HPDE6-E6E7 (cell line): ENCODE results near the gene UBAC2.

ENCODE experiments used
- DNase-seq: peaks from one replicate; pipeline ENCODE4 v3.0.0; 2011; ENCODE audit warnings: missing footprints; ENCODE audit errors: extremely low spot score

The UBAC2 gene, protein sequence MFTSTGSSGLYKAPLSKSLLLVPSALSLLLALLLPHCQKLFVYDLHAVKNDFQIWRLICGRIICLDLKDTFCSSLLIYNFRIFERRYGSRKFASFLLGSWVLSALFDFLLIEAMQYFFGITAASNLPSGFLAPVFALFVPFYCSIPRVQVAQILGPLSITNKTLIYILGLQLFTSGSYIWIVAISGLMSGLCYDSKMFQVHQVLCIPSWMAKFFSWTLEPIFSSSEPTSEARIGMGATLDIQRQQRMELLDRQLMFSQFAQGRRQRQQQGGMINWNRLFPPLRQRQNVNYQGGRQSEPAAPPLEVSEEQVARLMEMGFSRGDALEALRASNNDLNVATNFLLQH

DNA sequence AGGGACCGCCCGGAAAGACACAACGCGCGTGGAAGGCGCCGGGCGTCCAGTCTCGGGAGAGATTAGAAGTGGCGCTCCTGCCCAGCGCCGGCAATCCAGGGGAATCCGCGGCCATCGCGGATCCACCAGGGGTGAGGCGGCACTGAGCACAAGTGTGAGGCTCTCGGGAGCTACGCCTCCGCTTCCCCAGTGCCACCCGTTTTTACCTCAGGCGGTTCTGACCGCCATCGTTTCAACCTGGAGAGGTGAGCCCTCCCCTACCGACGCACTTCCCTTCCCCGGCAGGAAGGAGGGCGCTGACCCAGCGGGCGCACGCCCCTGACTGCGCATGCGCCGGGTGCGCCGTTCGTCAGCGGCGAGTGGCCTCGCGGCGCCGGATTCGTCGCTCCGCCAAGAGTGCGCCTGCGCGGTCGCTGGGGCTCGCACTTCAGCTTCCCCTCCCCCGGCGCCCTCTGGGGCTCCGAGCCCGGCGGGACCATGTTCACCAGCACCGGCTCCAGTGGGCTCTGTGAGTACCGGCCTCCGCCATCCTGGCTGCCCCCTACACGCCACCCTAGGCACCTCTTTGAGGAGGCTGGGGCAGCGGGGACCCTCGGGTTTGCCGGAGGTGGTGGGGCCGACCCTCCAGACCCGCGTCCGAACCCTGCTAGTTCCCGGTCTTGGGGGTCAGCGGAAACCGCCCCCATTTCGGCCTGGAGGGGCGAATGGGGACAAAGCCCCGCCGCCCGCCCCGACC, at the start of gene UBAC2:
Gene UBAC2 (plus strand): TSS at position 423 of the 736 bp plus-strand sequence. CDS start 55 bp downstream, at position 478.
- DNase-seq = peak; percentile 95

GRCh38 chr13:99151516-99151915, 49.1 kb upstream of the UBAC2 start:
- DNase-seq = peak; percentile 75

DNA sequence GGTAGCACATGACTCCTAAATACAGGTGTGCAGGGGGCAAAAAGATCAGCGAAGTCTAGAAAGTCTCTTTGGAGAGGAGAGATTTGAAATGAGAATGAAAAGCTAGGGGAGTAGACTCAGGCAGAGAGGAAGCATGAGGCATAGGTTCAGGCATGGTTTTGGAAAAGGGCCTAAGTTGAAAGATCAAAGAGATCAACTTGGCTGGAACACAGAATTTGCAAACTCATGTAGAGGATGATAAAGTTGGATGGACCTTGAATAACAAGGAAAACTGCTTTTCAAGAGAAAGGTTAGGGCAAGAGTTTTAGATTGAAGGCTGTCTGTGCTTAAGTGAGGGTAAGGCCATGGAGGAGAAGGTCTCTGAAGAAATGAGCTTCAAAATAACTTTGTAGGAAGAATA, 47.4 kb upstream of the UBAC2 start:
- DNase-seq = no peak

- no peak for DNase-seq
Observed at GRCh38 chr13:99154064-99154463, 46.6 kb upstream of the UBAC2 start.

- DNase-seq = no peak
Observed at GRCh38 chr13:99155821-99156220, 44.8 kb upstream of the UBAC2 start.

DNA sequence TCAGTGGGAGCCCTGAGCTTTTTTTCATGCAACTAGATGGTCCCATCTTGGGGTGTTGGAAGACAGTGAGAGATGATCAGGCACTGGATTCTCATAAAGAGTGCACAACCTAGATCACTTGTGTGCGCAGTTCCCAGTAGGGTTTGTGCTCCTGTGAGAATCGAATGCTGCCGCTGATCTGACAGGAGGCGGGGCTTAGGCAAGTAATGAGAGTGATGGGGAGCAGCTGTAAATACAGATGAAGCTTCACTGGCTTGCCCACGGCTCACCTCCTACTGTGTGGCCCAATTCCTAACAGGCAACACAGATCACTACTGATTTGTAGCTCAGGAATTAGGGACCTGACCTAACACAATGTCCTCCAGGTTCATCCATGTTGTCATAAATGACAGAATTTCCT, 43.6 kb upstream of the UBAC2 start:
- DNase-seq = no peak

GRCh38 chr13:99158846-99159245, 41.8 kb upstream of the UBAC2 start:
- no peak for DNase-seq

GRCh38 chr13:99159331-99160061, 41.2 kb upstream of the UBAC2 start:
- no peak for DNase-seq

DNA sequence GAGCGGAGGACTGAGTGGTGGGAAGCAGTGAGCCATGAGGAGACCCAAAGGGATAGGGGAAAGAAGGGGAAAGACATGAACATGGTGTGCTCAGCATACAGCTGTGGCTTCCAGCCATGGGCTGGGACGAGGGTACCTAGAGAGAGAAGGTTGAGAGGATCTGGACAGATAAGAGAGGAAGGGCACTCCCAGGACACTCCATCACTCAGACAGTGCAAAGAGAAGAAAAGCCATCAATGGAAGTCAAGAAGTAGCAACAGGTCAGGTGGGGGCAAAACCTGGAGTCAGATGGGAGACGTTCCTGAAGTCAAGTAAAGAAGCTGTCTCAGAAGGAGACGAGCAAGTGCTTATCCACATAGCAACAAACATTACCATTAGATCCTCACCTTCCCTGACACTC, 40.2 kb upstream of the UBAC2 start:
- no peak for DNase-seq

DNA sequence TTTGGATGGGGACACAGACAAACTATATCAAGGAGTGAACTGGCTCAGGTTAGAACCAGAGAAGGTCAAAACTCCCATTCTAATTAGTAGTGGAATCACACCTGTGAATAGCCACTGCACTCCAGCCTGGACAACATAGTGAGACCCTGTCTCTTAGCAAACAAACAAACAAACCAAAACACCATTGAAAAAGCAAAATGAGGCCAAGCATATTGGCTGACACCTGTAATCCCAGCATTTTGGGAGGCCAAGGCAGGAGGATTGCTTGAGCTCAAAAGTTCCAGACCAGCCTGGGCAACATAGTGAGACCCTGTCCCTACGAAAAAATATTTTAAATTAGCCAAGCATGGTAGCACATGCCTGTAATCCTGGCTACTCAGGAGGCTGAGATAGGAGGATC, 39.1 kb upstream of the UBAC2 start:
- no peak for DNase-seq

DNA sequence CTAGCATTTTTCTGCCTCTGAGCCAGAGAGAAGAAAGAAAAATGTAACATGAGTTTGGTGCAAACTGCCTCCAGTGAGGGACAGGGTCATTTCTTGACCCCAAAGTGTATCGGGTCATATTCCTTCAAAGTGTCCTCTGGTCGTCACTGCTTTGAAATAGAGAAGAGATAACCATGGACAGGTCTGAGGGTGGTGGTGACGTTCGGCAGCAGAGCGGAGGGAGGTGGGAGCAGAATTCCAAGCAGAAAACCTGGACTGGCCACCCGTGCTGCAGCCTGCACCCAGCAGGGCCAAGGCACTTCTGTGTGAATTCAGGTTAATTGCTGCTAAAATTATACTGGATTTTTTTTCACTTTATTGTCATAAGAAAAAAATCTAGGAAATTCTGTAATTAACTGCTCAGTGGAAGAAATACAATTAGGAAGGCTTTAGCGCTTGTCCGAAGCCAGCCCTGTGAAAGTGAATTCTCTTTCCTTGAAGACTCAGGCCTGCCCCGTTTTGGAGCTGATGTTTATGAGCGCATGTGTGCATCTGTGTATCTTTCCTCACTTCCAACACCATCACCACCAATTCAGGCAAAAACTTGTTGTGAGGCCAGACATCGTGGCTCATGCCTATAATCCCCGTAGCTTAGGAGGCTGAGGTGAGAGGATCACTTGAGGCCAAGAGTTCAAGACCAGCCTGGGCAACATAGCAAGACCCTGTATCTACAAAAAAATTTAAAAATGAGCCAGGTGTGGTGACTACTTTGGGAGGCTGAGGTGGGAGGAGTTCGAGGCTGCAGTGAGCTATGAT, 37.9 kb upstream of the UBAC2 start:
- DNase-seq = no peak

DNA sequence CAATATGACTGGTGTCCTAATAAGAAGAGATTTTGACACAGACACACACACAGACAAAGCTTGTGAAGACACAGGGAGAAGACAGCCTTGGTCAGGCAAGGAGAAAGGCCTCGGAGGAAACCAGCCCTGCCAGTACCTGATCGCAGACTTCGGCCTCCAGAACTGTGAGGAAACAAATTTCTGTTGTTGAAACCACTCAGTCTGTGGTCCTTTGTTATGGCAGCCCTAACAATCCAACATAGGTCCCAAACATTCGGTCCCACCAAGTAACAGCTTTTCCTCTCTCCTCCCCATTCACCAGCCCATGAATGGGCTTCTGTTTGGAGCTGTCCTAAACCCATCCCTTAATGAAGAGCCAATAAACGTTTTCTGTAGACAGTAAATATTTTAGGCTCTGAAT, 36.4 kb upstream of the UBAC2 start:
- no peak for DNase-seq

GRCh38 chr13:99165753-99166587, 34.7 kb upstream of the UBAC2 start:
- DNase-seq = no peak

DNA sequence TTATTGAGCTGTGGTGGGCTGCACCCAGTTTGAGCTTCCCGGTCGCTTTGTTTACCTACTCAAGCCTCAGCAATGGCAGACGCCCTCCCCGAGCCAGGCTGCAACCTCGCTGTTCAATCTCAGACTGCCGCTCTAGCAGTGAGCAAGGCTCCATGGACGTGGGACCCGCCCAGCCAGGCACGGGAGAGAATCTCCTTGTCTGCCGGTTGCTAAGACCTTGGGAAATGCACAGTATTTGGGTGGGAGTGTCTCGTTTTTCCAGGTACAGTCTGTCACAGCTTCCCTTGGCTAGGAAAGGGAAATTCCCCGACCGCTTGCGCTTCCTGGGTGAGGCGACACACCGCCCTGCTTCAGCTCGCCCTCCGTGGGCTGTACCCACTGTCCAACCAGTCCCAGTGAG, 27.7 kb upstream of the UBAC2 start:
- no peak for DNase-seq

DNA sequence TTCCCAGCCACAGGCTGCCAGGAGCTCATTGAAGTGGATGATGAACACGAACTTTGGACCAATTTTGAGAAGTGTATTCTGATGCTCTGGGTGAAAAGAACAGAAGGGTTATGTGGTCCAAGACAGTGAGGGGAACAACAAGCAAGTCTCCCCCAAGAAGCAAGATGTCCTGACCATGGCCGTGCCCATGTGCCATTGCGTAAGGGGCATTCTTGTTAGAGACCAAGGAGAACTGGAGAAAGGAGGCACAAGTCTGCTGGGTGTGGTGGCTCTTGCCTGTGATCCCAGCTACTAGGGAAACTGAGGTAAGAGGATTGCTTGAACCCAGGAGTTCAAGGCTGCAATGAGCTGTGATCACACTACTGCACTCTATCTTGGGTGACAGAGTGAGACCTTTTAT, 27.0 kb upstream of the UBAC2 start:
- DNase-seq = no peak

DNA sequence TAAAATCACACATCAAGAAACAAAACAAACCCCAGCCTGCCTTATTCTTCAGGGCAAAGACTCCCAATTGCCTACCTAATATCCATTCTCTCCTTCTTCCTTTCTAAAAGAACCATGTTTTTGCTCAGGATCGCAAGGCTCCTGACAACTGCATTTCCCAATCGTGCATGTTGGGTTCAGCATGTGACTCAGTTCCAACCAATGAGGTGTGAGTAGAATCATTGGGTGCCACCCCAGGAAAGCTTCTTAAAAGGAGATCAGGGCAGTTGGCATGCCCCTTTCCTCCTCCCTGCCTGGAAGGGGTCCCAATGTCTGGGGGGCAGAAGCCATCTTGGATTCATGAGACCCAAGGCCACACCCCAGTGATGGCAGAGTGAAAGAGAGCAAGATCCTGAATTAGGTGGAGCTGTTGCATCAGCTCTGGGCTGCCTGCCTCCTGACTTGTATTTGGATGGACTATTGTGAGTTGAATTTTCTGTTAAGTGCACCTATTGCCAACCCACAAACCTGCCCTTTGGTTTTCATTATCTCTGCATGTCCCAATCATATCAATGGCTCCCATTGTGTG, 26.0 kb upstream of the UBAC2 start:
- DNase-seq = no peak

DNA sequence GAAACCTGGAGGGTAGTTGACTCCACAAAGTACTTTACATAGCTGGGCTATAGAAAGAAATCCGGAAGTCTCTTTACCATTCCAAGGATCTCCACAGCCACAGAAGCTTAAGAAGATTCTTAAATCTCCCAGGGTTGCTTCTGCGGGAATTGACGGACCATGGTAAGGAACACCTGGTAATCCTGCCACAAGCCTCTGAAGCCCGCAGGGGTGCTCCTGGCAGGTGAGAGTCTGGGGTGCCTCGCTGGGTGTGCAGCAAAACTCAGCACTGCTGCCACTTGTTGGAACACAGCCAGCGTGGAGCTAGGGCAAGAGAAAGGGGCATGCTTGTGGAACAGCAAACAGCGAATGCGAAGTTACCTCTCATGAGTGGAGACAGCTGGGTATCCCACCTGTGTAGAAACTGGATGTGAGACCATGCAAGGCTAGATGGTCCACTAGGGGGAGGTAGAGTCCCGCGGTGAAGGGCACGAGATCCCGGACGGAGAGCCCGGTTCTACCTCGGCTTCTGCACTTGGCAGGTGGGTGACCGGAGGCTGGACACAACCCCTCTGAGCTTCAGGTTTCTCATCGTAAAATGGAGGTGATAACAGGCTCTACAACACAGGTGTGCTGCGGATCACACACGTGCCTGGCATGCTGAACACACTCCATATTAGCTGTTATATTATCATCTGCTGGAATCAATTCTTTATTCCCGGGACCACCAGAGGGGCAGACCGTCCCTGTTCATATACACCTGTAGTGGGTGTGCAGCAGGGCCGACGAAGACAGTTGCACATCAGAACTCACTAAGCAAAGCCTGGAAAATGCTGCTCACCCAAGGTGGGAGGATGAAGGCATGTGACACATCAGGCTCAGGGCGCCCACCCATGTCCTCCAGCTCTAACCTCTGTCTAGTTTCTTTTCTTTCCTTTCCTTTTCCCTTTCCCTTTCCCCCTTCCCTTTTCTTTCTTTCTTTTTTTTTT, 24.1 kb upstream of the UBAC2 start:
- DNase-seq = peak; percentile 86

GRCh38 chr13:99178636-99179035, 22.0 kb upstream of the UBAC2 start:
- DNase-seq = no peak

- DNase-seq = no peak
Observed at GRCh38 chr13:99179460-99179859, 21.2 kb upstream of the UBAC2 start.
